GM21717 (cell line): Measurements from ENCODE around the gene LRP1-AS.
"Not testable (repeated sequence)": the region's sequence is repeated elsewhere in the genome, so short reads cannot be mapped to it uniquely, and the experiment has no call there.

ENCODE experiments used
- ATAC-seq: cut with Tn5 transposase; IDR thresholded peaks from one replicate; pipeline ENCODE4 v1.9.1; 2021; ENCODE audit warnings: mild to moderate bottlenecking, moderate library complexity; ENCODE audit not compliant: unreplicated experiment

LRP1-AS gene

GRCh38 chr12:57123813-57124212 lies 23.6 kb downstream of the LRP1-AS start:
- ATAC-seq = no peak

GRCh38 chr12:57120718-57121117 lies 26.7 kb downstream of the LRP1-AS start:
- not testable (repeated sequence) for ATAC-seq

GRCh38 chr12:57119294-57120085 lies 27.9 kb downstream of the LRP1-AS start:
- ATAC-seq = no peak

GRCh38 chr12:57118711-57119271 lies 28.6 kb downstream of the LRP1-AS start:
- ATAC-seq = peak; percentile 63

GRCh38 chr12:57116580-57117281 lies 30.7 kb downstream of the LRP1-AS start:
- ATAC-seq = no peak

- peak; percentile 48 for ATAC-seq
These were observed 34.7 kb downstream of the LRP1-AS start for GRCh38 chr12:57112492-57113294.

GRCh38 chr12:57111031-57111734 lies 36.2 kb downstream of the LRP1-AS start, which contains the start of gene STAT6:
Gene STAT6 (minus strand): TSS chr12:57111362. CDS start chr12:57108278, 3,084 bp downstream.
- ATAC-seq = peak; percentile 44

GRCh38 chr12:57110104-57111030 lies 37.1 kb downstream of the LRP1-AS start:
- ATAC-seq = peak; percentile 43

GRCh38 chr12:57109207-57110103 lies 38.0 kb downstream of the LRP1-AS start:
- no peak for ATAC-seq

- ATAC-seq = no peak
These were observed 39.8 kb downstream of the LRP1-AS start for GRCh38 chr12:57107456-57108155.

- ATAC-seq = no peak
These were observed 41.3 kb downstream of the LRP1-AS start for GRCh38 chr12:57106021-57106708.

GRCh38 chr12:57105011-57105753 lies 42.2 kb downstream of the LRP1-AS start:
- ATAC-seq = no peak

GRCh38 chr12:57104292-57104910 lies 43.0 kb downstream of the LRP1-AS start:
- ATAC-seq = no peak

- no peak for ATAC-seq
These were observed 43.6 kb downstream of the LRP1-AS start for GRCh38 chr12:57103856-57104255.

- ATAC-seq = no peak
These were observed 45.3 kb downstream of the LRP1-AS start for GRCh38 chr12:57101892-57102695.
